SK-N-SH treated with all-trans-retinoic acid at 6 μM for 48 hours (cell line): ENCODE measurements around the gene FOXP3.

Experiments
- ARNTL ChIP-seq: fragments of 450-650 bp; formaldehyde crosslinking; IDR thresholded peaks from 2 replicates; pipeline ENCODE4 v1.5.0; 2020; ENCODE audit warnings: low read depth, mild to moderate bottlenecking, moderate library complexity, borderline replicate concordance
- ESRRG ChIP-seq: fragments of 250-450 bp; sonication (Bioruptor Pico); IDR thresholded peaks from 2 replicates; pipeline ENCODE4 v1.6.1; 2021; ENCODE audit warnings: mild to moderate bottlenecking
- GLIS3 ChIP-seq: fragments of 250-450 bp; sonication (Bioruptor Pico); IDR thresholded peaks from 2 replicates; pipeline ENCODE4 v1.5.0; 2020; ENCODE audit warnings: mild to moderate bottlenecking, moderate library complexity
- OSR1 ChIP-seq: fragments of 250-450 bp; sonication (Bioruptor Pico); IDR thresholded peaks from 2 replicates; pipeline ENCODE4 v1.8.0; 2022; ENCODE audit warnings: moderate library complexity, mild to moderate bottlenecking, inconsistent platforms
- SNAI2 ChIP-seq: fragments of 250-450 bp; sonication (Bioruptor Pico); IDR thresholded peaks from 2 replicates; pipeline ENCODE4 v1.5.0; 2020; ENCODE audit warnings: mild to moderate bottlenecking, moderate library complexity
- TCF4 ChIP-seq: fragments of 250-450 bp; sonication (Bioruptor Pico); IDR thresholded peaks from 2 replicates; pipeline ENCODE4 v1.8.0; 2021; ENCODE audit warnings: mild to moderate bottlenecking, moderate library complexity, borderline replicate concordance
- ZC3H10 ChIP-seq: fragments of 250-450 bp; sonication (Bioruptor Pico); IDR thresholded peaks from 2 replicates; pipeline ENCODE4 v1.5.1; 2021; ENCODE audit warnings: mild to moderate bottlenecking, moderate library complexity
- ZFP30 ChIP-seq: fragments of 450-650 bp; formaldehyde crosslinking; IDR thresholded peaks from 2 replicates; pipeline ENCODE4 v1.5.0; 2022; ENCODE audit warnings: mild to moderate bottlenecking, moderate library complexity
- ZNF8 ChIP-seq: fragments of 450-650 bp; formaldehyde crosslinking; IDR thresholded peaks from 2 replicates; pipeline ENCODE4 v1.5.0; 2020; ENCODE audit warnings: mild to moderate bottlenecking, moderate library complexity
- TF ChIP-seq, protein P1 (sequence below): fragments of 250-450 bp; sonication (Bioruptor Pico); IDR thresholded peaks from 2 replicates; pipeline ENCODE4 v1.8.0; 2020; ENCODE audit warnings: mild to moderate bottlenecking, moderate library complexity, borderline replicate concordance
- TF ChIP-seq, protein P2 (sequence below): fragments of 250-450 bp; sonication (Bioruptor Pico); IDR thresholded peaks from 2 replicates; pipeline ENCODE4 v1.5.1; 2020; ENCODE audit warnings: low read depth, mild to moderate bottlenecking, moderate library complexity
- TF ChIP-seq, protein P3 (sequence below): fragments of 250-450 bp; sonication (Bioruptor Pico); IDR thresholded peaks from 2 replicates; pipeline ENCODE4 v1.5.1; 2021; ENCODE audit warnings: mild to moderate bottlenecking, moderate library complexity
- TF ChIP-seq, protein P4 (sequence below): fragments of 250-450 bp; sonication (Bioruptor Pico); IDR thresholded peaks from 2 replicates; pipeline ENCODE4 v1.5.0; 2020; ENCODE audit warnings: mild to moderate bottlenecking, moderate library complexity
- TF ChIP-seq, protein P5 (sequence below): fragments of 250-450 bp; sonication (Bioruptor Pico); IDR thresholded peaks from 2 replicates; pipeline ENCODE4 v1.8.0; 2021; ENCODE audit warnings: low read depth, mild to moderate bottlenecking, moderate library complexity, borderline replicate concordance

DNA sequence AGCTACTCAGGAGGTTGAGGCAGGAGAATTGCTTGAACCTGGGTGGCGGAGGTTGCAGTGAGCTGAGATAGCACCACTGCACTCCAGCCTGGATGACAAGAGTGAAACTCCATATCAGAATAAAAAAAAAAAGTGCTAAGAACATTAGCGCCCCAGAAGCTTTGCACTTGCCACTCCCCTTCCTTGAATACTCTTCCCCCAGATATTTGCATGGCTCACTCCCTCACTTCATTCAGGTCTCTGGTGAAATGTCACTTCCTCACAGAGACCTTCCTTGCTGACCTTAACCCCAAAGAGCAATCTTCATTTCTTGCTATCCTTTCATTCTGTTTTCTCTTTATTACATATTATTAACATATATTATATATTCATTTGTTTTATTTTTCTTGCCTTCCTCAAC, 42.6 kb downstream of the FOXP3 start:
- TF ChIP-seq ZFP30 (CRISPR knock-in tag) (no peak), ESRRG (CRISPR knock-in tag) (no peak), ZC3H10 (CRISPR knock-in tag) (no peak), SNAI2 (CRISPR knock-in tag) (no peak), TCF4 (CRISPR knock-in tag) (no peak), OSR1 (CRISPR knock-in tag) (no peak), GLIS3 (CRISPR knock-in tag) (no peak), ARNTL (no peak), ZNF8 (no peak)
- TF ChIP-seq, protein P1, sequence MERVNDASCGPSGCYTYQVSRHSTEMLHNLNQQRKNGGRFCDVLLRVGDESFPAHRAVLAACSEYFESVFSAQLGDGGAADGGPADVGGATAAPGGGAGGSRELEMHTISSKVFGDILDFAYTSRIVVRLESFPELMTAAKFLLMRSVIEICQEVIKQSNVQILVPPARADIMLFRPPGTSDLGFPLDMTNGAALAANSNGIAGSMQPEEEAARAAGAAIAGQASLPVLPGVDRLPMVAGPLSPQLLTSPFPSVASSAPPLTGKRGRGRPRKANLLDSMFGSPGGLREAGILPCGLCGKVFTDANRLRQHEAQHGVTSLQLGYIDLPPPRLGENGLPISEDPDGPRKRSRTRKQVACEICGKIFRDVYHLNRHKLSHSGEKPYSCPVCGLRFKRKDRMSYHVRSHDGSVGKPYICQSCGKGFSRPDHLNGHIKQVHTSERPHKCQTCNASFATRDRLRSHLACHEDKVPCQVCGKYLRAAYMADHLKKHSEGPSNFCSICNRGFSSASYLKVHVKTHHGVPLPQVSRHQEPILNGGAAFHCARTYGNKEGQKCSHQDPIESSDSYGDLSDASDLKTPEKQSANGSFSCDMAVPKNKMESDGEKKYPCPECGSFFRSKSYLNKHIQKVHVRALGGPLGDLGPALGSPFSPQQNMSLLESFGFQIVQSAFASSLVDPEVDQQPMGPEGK (CRISPR knock-in tag) = no peak
- TF ChIP-seq, protein P2, sequence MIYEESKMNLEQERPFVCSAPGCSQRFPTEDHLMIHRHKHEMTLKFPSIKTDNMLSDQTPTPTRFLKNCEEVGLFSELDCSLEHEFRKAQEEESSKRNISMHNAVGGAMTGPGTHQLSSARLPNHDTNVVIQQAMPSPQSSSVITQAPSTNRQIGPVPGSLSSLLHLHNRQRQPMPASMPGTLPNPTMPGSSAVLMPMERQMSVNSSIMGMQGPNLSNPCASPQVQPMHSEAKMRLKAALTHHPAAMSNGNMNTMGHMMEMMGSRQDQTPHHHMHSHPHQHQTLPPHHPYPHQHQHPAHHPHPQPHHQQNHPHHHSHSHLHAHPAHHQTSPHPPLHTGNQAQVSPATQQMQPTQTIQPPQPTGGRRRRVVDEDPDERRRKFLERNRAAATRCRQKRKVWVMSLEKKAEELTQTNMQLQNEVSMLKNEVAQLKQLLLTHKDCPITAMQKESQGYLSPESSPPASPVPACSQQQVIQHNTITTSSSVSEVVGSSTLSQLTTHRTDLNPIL (CRISPR knock-in tag) = no peak
- TF ChIP-seq, protein P3, sequence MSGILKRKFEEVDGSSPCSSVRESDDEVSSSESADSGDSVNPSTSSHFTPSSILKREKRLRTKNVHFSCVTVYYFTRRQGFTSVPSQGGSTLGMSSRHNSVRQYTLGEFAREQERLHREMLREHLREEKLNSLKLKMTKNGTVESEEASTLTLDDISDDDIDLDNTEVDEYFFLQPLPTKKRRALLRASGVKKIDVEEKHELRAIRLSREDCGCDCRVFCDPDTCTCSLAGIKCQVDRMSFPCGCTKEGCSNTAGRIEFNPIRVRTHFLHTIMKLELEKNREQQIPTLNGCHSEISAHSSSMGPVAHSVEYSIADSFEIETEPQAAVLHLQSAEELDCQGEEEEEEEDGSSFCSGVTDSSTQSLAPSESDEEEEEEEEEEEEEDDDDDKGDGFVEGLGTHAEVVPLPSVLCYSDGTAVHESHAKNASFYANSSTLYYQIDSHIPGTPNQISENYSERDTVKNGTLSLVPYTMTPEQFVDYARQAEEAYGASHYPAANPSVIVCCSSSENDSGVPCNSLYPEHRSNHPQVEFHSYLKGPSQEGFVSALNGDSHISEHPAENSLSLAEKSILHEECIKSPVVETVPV (CRISPR knock-in tag) = no peak
- TF ChIP-seq, protein P4, sequence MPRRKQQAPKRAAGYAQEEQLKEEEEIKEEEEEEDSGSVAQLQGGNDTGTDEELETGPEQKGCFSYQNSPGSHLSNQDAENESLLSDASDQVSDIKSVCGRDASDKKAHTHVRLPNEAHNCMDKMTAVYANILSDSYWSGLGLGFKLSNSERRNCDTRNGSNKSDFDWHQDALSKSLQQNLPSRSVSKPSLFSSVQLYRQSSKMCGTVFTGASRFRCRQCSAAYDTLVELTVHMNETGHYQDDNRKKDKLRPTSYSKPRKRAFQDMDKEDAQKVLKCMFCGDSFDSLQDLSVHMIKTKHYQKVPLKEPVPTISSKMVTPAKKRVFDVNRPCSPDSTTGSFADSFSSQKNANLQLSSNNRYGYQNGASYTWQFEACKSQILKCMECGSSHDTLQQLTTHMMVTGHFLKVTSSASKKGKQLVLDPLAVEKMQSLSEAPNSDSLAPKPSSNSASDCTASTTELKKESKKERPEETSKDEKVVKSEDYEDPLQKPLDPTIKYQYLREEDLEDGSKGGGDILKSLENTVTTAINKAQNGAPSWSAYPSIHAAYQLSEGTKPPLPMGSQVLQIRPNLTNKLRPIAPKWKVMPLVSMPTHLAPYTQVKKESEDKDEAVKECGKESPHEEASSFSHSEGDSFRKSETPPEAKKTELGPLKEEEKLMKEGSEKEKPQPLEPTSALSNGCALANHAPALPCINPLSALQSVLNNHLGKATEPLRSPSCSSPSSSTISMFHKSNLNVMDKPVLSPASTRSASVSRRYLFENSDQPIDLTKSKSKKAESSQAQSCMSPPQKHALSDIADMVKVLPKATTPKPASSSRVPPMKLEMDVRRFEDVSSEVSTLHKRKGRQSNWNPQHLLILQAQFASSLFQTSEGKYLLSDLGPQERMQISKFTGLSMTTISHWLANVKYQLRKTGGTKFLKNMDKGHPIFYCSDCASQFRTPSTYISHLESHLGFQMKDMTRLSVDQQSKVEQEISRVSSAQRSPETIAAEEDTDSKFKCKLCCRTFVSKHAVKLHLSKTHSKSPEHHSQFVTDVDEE (CRISPR knock-in tag) = no peak
- TF ChIP-seq, protein P5, sequence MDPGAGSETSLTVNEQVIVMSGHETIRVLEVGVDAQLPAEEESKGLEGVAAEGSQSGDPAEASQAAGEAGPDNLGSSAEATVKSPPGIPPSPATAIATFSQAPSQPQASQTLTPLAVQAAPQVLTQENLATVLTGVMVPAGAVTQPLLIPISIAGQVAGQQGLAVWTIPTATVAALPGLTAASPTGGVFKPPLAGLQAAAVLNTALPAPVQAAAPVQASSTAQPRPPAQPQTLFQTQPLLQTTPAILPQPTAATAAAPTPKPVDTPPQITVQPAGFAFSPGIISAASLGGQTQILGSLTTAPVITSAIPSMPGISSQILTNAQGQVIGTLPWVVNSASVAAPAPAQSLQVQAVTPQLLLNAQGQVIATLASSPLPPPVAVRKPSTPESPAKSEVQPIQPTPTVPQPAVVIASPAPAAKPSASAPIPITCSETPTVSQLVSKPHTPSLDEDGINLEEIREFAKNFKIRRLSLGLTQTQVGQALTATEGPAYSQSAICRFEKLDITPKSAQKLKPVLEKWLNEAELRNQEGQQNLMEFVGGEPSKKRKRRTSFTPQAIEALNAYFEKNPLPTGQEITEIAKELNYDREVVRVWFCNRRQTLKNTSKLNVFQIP (CRISPR knock-in tag) = no peak
